ENCODE data around the gene EFNA2. TPM values are rescaled to one million over a fixed set of nuclear protein-coding genes. Genes with fewer than 3 reads are reported as not detected.

Gene EFNA2
- total RNA-seq, 1 donor: not detected

- no peak for DNase-seq (ENCODE audit: low read depth in 2 of 3, low spot score in 2 of 3)
Measured at GRCh38 chr19:1350867-1351266, 65.2 kb downstream of the EFNA2 start.

Other genes starting within 250 kb of the EFNA2 start
- 42.5 TPM for gene ABCA7, start 245.8 kb upstream of the EFNA2 start, total RNA-seq
- 217 TPM for gene ARHGAP45, start 218.7 kb upstream of the EFNA2 start, total RNA-seq
- 107 TPM for gene POLR2E, start 190.5 kb upstream of the EFNA2 start, total RNA-seq
- gene GPX4, start 181.9 kb upstream of the EFNA2 start, total RNA-seq: 316 TPM
- gene SBNO2, start 111.6 kb upstream of the EFNA2 start, total RNA-seq: 60.3 TPM
- 104 TPM for gene STK11, start 80.1 kb upstream of the EFNA2 start, total RNA-seq
- 0.27 TPM for gene CBARP, start 47.9 kb upstream of the EFNA2 start, total RNA-seq
- gene ATP5F1D, start 44.1 kb upstream of the EFNA2 start, total RNA-seq: 52.2 TPM
- gene MIDN, start 37.3 kb upstream of the EFNA2 start, total RNA-seq: 64.9 TPM
- gene CIRBP, start 16.5 kb upstream of the EFNA2 start, total RNA-seq: 220 TPM
- 30.7 TPM for gene FAM174C, start 10.3 kb upstream of the EFNA2 start, total RNA-seq
- gene NDUFS7, start 98.0 kb downstream of the EFNA2 start, total RNA-seq: 121 TPM
- 32.0 TPM for gene GAMT, start 115.7 kb downstream of the EFNA2 start, total RNA-seq
- 46.9 TPM for gene DAZAP1, start 121.7 kb downstream of the EFNA2 start, total RNA-seq
- gene RPS15, start 152.5 kb downstream of the EFNA2 start, total RNA-seq: 2,062 TPM
- gene APC2, start 164.2 kb downstream of the EFNA2 start, total RNA-seq: 0.27 TPM
- 37.7 TPM for gene C19orf25, start 193.3 kb downstream of the EFNA2 start, total RNA-seq
- 11.6 TPM for gene PCSK4, start 204.5 kb downstream of the EFNA2 start, total RNA-seq
- gene REEP6, start 205.3 kb downstream of the EFNA2 start, total RNA-seq: 3.2 TPM
- gene ADAMTSL5, start 227.1 kb downstream of the EFNA2 start, total RNA-seq: not detected
- gene PLK5, start 238.2 kb downstream of the EFNA2 start, total RNA-seq: not detected